NT2/D1 (cell line): ENCODE data around the gene WDSUB1.

Experiments
- SUZ12 ChIP-seq: IDR thresholded peaks from 2 replicates; pipeline ENCODE4 v1.6.1; 2011; ENCODE audit not compliant: insufficient read length, insufficient read depth; ENCODE audit errors: extremely low read depth
- YY1 ChIP-seq: IDR thresholded peaks from 2 replicates; pipeline ENCODE4 v1.6.1; 2011; ENCODE audit not compliant: insufficient read length, insufficient read depth
- ZNF274 ChIP-seq: IDR thresholded peaks from 2 replicates; pipeline ENCODE4 v1.6.1; 2011; ENCODE audit warnings: mild to moderate bottlenecking, low read depth, low read length

DNA sequence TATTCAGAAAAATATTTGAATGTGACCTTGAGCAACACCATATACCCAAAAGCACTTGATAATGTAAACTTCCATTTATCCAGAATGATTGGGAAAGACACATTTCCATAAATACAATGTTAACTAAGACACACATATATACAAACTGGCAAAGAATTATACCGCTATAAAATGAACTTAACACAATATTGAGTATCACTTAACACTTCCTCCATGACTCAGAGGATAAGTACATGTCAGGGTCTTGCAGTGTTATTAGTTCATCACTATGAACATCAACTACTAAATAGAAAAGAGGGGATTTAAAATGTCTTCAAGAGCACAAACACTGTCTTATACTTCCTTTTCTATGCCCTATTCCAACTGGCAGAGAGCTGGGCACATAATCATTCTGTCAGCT lies 18.6 kb downstream of the WDSUB1 start:
- TF ChIP-seq YY1 (no peak), SUZ12 (no peak), ZNF274 (no peak)
